ENCODE results near the gene CDH26.

- TF ChIP-seq CTCF (IDR thresholded peaks at IDR 0.05) (peak; percentile 81 to 96 (median 92)), POLR2A (IDR thresholded peaks at IDR 0.05) (peak in 1 of 2 donors; percentile 30)
Observed at GRCh38 chr20:59933849-59934585, 24.2 kb upstream of the CDH26 start.

Measured in uterus (tissue), 2 donors.